Esophagus squamous epithelium (tissue), 4 donors: Measurements from ENCODE around the gene SLC2A4RG.

Experiments
- CTCF ChIP-seq, 6 experiments: fragments of 450-650 bp in 4 of 6; fragments of 200-600 bp in 2 of 6; sonication (generic) in 2 of 6; IDR thresholded peaks; one replicate each; pipeline ENCODE4 v1.5.1; 2016 to 2019; ENCODE audit warnings: antibody characterized with exemption in 6 of 6, mild to moderate bottlenecking in 4 of 6, moderate library complexity in 4 of 6
- POLR2A ChIP-seq, 4 donors: fragments of 450-650 bp; IDR thresholded peaks; one replicate each; pipeline ENCODE4 v1.6.1; 2017; ENCODE audit warnings: antibody characterized with exemption in 4 of 4, mild to moderate bottlenecking in 4 of 4, moderate library complexity in 3 of 4

DNA sequence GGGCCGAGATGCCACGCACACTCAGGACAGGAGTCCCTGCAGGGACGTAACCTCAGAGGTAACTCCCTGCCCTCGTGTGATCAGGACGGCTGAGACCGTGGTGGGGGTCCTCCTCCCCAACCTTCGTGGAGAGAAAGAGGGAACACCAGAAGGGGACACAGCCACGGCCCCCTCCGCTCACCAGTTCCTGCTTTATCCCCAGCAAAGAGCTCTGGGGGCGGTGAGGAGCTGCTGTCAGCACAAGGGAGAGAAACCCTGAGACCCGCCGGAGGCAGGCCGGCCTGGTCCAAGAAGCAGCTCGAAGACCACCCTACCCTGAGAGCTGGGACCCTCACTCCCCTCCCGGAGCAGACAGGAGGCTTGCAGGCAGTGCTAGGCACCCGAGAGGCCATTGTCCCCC, 44.4 kb downstream of the SLC2A4RG start:
- no peak for TF ChIP-seq POLR2A (IDR thresholded peaks at IDR 0.05)
- no peak for TF ChIP-seq CTCF (IDR thresholded peaks at IDR 0.05)
